NCI-H748 (cell line): ENCODE results near the gene UBE2E2.
"Not testable (repeated sequence)": the region's sequence is repeated elsewhere in the genome, so short reads cannot be mapped to it uniquely, and the experiment has no call there.

Experiments
- DNase-seq: peaks from one replicate; lab custom pipeline; 2025; ENCODE audit not compliant: unreplicated experiment; lab: John Stamatoyannopoulos, UW

UBE2E2 gene

GRCh38 chr3:23602971-23603370, 399.8 kb downstream of the UBE2E2 start:
- DNase-seq: peak; percentile 25

GRCh38 chr3:23607184-23607847, 404.2 kb downstream of the UBE2E2 start:
- no peak for DNase-seq

GRCh38 chr3:23608650-23609049, 405.5 kb downstream of the UBE2E2 start:
- DNase-seq: no peak

DNA sequence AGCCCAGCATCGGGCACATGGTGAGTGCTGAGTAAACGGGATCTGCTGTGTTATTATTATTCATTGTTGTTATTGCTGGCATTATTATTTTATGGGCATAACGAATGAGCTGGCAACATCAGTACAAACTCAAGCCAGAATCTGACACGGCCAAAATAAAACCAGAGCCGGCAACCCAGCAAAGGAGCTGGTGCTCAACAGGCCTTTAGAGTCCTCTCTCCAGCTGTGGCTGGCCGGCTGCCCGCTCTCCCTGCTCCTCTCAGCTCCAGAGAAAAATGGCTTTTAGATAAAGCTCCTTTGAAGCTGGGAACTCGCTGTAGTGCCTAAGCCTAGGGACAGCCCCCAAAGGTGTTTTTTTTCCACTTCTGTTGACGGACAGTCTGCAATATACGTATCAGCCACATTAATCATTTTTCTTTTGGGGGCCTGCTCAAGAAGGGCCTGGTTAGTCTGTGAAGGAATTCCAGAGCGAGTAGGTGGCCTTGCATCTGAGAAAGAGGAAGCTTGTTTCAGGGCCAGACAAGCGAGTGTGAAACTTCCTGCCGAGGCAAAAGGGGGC, 408.7 kb downstream of the UBE2E2 start:
- no peak for DNase-seq

DNA sequence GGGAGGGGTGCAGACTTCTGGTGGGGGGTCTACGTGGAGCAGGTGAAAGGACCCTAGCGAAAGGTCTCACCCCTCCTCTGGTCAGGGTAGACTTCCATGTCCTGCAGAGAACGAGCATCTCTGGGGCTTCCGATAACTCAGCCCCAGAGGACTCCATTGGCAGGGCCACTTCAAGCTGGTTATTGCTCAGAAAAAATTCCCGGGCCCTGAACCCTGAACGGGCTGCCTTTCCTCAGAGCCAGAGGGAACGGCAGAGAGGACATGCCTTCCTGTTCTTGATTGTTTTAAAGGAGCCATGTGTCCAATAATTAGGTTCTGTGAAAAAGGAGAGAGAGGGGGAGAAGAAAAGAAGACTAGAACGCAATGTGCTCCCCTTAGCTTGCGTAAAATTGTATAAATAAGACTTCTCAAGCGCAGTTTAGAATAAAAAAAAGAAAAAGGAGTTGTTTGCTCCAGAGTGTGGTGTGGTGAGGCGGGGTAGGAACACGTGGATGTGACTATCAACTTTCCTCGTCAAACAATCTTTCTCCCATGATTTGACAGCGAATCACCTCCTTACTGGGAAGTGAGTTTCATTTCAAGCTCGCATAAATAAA, 409.3 kb downstream of the UBE2E2 start:
- no peak for DNase-seq

GRCh38 chr3:23615068-23615467, 411.9 kb downstream of the UBE2E2 start:
- DNase-seq: no peak

DNA sequence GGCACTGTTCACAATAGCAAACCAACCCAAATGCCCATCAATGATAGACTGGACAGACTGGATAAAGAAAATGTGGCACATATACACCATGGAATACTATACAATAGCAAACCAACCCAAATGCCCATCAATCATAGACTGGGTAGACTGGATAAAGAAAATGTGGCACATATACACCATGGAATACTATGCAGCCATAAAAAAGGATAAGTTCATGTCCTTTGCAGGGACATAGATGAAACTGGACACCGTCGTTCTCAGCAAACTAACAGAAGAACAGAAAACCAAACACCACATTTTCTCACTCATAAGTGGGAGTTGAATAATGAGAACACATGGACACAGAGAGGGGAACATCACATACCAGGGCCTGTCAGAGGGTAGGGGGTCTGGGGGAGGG, 415.3 kb downstream of the UBE2E2 start:
- DNase-seq: not testable (repeated sequence)

- no peak for DNase-seq
These were observed 416.8 kb downstream of the UBE2E2 start for GRCh38 chr3:23619705-23620637.

DNA sequence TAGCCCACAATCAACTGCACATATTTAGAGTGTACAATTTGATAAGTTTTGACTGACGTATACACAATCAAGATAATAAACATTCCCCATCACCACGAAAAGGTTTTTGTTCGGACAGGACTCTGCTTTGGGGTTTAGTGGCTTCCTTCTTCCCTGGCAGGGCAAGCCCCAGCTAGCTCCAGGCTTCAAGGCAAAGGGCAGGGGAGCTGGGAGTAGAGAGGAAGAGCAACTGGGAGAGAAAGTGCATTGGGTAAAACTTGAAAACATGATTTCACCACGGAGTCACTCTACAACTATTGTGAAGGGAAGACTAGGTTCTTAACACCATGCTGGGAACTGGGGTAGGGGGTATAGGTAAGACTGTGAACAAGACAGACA, 417.5 kb downstream of the UBE2E2 start:
- no peak for DNase-seq

DNA sequence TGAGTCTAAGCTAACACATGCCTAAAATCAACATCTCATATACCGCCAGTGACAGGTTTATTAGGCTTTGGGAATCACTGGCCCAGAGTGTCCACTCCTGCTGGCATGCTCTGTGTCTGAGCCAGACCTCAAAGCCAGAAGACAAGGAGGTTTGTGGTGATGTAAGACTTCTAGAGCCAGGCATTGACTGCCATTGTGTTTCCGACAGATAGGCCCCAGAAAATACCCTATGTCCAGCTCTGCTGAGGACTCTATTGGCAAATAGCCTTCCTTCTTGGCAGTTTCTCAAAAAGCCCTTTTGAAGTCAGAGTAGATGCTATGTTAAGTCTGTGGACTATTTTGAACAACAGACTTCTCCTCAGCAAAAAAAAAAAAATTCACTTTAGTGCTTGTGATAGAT, 420.7 kb downstream of the UBE2E2 start:
- no peak for DNase-seq

DNA sequence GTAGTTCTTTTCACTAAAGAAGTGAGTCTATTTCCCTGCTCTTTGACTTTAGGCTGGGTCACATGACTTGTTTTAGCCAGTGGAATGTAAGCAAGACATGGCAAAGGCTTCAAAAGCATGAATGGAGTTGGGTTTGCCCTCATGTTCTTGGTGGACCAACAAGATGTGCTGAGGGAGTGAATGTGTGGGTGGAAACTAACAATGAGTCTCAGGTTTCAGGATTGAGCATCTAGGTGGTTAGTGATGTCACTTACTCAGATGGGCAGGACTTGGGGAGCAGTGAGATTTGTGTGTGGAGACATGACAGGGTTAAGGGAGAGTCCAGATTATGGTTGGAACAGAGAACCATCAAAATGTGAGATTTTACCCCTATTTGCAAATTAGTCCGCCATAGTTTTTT, 421.2 kb downstream of the UBE2E2 start:
- DNase-seq: no peak

DNA sequence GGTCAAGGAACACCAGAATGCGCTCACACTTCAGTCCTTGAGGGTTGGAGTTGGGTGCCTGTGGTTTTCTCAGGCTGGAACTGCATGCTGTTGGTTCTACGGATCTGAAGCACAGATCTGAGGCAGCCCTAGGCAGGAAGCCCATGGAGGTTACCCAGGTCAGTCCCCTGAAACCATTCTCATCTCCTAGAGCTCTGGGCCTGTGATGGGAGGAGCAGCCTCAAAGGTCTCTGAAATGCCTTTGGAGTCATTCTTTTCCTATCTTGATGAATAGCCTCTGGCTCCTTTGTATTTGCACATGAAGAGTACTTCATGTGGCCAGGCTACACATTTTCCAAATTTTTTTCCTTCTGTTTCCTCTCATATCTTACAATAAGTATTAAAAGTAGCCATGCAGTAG, 423.3 kb downstream of the UBE2E2 start:
- no peak for DNase-seq

GRCh38 chr3:23629181-23629894, 426.2 kb downstream of the UBE2E2 start:
- peak; percentile 12 for DNase-seq

DNA sequence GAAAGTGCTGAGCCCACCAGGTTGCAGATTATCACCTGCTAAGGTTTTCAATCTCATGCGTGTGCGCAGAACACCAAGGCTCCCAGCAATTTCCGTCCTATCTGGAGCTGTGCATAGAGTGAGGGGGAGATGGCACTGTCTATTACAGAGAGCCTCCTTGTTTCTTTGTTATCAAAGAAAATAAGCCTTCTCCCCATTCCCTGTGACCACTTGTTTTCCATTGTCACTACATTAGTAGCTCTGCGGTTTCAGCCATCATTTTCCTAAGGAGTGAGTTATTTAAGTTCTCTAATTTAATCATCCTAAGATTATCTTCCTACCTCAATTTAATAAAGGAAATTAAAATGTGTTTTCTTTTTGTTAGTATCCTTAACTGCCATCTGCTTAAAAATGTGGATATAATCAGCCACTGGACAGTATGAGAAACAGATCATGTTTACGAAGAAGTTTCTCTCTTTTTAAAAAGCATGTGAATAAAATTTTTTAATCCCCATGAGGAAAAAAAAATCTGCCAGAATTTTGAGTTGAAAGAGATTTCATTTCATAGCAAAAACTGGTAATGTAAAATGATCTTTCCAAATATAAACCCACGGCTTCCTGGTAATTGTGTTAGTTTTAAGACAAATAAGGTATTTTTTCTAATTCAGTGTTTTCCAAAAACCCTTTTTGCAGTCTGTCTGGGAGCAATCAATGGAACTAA, 430.3 kb downstream of the UBE2E2 start:
- DNase-seq: no peak

GRCh38 chr3:23637339-23637738, 434.2 kb downstream of the UBE2E2 start:
- no peak for DNase-seq

DNA sequence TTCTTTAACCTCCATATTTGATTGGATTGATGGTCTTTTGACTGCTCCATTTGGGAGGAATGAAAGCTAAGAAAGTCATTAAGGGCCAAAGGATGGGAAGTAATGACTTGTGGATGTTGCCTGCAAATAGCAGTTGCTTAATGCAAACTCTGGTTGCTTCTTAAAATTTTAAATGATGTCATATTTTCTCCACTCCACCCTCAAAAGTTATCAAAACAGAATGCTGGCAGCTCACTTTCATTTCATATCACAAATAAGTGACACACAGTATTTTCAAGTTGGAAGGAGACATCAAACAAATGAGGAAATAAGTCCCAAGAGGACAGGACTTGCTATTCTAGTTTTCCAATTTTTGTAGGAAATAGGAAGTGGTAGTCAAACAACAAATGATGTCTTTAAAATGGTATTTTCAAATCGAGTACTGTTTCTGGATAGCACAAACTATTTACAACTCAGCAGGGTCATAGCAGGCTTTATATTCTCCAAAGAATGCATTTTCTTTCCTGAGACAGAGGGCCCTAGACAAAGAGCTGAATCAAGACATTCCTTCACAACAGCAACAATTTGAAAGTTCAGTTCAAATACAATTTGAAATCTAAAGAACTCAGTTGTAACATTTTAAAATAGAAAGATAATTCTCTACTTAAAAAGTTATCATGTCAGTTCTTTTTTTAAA, 437.5 kb downstream of the UBE2E2 start:
- no peak for DNase-seq
